NCI-H1694 (cell line): Measurements from ENCODE around the gene CCDC60.

Experiments
- DNase-seq: peaks from one replicate; lab custom pipeline; 2025; lab: John Stamatoyannopoulos, UW

The CCDC60 gene, protein sequence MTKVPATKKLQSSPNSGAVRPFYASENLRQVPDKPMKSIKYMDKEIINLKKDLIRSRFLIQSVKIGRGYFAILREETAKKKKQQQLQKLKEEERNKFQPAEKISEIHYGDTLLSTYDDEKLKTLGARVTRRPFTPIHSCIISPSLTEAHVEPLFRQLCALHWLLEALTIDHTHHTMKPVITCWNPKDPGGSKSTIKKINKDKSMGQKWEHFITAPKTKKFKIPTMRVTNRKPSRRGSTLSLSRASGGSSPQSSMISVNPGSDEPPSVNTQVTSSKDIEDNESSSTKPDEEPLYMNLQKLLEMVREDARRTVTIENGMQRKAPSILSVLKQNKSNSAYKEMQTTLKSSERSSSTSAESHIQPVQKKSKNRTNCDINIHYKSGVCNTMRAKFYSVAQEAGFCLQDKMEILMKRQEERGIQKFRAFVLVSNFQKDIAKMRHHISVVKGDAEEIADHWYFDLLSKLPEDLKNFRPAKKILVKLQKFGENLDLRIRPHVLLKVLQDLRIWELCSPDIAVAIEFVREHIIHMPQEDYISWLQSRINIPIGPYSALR

DNA sequence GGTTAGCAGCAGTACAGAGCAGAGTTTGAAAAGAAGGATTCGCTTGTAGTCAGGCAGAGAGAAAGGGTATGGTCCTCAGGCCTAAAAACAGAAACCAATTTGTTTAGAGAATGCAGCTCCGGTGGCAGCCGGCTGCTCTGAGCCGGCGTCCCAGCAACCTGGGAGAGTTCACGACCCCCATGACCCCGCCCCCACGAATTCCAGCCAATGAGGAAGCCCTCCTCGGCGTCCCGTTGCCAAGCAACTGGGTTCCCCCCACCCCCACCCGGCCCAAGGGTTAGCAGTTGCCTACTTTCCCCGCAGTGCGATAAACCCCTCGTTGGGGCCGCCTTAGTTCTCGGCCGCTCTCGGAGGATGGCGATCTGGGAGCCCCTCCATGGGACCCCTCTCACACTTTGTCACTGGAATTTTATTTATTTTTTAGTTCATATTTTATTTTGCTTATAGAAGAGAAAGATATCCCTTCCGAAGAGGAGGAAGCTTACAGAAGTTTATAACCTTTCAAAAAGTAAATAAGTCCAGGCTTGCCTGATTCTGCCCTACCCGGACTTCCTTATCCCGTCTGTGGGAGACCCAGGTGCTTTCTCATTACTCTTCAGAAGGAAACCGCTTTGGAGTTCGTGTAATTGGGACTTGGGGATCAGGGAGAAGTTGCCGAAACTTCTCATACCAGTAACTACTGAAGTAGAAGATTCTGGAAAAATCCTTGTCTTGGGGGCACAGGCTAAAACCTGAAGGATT lies at the start of gene CCDC60:
Gene CCDC60, plus strand, starts transcription at position 300 of the 741 bp plus-strand sequence. CDS start 448 bp downstream, outside the sequence.
- no peak for DNase-seq

GRCh38 chr12:119288576-119288975 lies 46.0 kb upstream of the CCDC60 start:
- no peak for DNase-seq

GRCh38 chr12:119292893-119293630 lies 41.5 kb upstream of the CCDC60 start:
- DNase-seq: no peak

- DNase-seq: no peak
These were observed 40.3 kb upstream of the CCDC60 start for GRCh38 chr12:119294211-119294610.

DNA sequence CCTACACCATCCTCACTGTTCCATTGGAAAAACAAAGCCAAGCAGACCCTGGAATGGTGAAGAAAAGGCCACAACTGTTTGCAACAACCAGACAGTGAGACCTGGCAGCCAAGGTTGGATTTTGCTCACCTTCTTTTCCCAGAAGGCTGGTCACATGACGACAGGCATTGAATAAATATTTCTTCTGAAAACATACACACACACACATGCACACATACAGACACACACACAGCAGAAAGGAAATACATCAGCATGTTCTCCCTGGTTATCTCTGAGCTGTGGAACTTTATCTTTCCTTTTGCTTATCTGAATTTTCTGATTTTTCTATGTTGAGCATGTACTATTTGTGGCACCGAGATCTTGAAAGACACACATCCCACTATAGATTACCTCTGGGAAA lies 38.0 kb upstream of the CCDC60 start:
- DNase-seq: no peak

DNA sequence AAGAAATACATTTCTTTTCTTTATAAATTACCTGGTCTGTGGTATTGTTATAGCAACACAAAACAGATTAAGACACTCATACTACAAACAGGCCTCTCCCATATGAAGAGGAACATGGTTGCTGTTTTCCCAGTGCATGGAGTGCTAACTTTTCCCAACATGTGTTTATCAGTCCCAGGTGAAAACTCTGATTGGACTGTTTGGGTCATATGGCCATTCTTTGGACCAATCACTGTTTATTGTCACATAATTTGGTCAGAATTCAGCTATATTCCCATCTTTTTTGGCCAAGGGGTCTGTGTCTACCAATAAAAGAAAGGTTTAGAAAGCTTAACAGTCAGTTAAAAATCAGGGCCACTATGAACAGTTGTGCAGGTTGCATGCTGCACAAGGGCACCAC lies 35.4 kb upstream of the CCDC60 start:
- DNase-seq: no peak

DNA sequence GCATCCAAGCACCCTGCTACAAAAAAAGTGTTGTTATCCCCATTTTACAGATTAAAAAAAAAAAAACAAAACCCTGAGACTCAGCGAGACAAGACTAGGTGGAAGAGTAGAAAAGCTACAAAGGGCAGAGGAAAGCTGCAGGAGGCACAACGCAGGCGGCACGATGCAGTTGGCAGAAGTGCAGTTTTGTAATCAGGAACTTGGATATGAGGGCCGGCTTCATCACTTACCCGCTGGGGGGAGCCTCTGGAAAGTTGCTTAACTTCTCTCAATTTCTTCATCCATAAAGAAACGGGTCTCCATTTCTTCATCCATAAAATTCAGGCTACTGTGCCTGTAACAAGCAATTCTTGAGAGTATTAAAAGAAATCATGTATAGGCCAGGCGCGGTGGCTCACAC lies 33.1 kb upstream of the CCDC60 start:
- no peak for DNase-seq

DNA sequence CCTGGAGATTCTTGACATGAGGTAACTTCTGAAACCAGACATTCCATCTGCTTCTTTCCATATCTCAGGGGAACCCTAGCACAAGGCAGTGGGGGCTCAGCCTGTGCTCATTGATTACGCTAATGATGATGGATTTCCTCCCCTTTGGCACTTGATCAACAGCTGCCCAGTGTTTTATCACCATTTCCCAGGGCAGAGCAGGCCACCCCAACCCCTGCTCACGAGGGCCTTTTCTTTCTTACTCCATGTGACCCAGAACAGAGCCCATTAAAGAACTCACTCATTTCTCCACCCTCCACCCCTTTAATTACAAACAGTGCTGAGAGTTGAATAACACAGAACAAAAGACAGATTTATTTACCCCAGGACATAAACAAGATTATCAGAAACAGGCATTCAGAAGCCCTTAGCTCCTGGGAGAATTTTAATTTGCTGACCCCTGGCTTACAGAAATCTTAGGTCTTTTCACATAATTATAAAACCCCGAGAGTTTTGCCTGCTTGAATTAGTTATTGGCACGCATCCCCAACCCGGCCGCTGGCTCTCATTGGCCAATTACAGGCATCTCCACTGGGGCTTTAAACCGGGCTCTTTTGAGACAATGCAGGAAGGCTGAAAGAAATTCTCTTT lies 32.0 kb upstream of the CCDC60 start:
- no peak for DNase-seq

DNA sequence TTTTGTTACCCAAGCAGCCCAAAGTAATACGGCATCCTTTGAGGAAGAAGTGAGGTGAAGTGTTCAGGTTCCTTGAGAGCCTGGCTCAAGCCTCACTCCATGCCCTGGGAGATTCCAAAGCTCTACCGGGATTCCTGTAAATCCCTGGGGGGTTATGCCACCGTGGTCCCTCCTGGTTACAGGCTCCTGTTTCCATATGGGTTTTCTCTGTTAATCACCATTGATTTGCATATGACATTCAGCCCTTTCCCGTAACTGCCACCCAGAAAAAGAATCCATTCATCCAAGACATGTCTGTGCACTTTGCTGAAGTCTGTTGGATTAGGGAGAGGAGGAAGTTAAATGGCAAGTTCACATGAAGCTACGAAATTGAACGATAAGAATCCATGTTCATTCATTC lies 27.9 kb upstream of the CCDC60 start:
- DNase-seq: no peak

GRCh38 chr12:119307747-119308146 lies 26.8 kb upstream of the CCDC60 start:
- DNase-seq: no peak

DNA sequence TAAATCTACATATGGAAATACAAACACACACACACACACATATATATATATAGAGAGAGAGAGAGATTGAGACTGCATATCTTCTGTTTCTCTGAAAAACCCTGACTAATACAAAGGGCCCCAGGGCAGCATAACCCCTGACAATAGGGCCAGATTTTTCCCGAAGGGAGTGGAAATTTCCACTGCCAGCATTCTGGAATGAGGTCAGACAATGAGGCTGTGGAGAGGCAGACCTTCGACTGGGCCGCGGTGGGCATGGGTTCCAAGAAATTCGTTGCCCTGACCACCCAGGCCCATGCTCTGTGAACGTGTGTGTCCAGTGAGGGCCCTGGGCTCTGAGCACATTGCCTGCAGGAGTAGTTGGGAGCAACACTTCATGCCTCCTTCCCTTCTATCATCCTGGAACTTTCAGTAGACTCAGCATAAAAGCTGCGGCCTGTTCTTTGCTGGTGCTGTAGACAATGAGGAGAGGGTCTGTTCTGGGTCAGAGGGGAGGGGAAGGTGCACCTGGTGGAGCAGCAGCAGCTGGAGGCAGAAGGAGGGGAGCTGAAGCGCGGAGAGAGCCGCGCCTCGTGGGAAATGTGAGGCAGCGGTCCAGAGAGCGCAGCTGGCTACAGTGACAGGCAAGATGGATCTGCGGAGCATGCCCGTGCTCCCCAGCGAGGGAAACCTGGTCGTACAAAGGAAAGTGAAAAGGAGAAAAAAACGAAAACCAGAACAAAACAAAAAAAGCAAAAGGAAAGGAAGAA lies 25.6 kb upstream of the CCDC60 start:
- peak; percentile 26 for DNase-seq

- no peak for DNase-seq
These were observed 22.7 kb upstream of the CCDC60 start for GRCh38 chr12:119311878-119312277.

DNA sequence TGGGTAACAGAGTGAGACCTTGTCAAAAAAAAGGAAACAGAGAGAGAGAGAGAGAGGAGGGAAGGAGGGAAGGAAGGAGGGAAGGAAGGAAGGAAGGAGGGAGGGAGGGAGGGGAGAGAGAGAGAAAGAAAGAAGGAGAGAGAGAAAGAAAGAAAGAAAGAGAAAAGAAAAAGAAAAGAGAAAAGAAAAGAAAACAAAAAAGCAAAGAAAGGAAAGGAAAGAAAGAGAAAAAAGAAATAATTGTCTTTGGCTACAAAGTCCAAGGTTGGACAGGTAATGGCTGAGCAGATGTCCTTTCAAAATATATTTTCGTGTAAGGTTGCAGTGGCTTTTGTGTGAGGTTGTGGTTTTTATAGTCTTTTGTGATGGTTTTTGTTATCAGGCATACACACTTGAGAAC lies 21.6 kb upstream of the CCDC60 start:
- no peak for DNase-seq

DNA sequence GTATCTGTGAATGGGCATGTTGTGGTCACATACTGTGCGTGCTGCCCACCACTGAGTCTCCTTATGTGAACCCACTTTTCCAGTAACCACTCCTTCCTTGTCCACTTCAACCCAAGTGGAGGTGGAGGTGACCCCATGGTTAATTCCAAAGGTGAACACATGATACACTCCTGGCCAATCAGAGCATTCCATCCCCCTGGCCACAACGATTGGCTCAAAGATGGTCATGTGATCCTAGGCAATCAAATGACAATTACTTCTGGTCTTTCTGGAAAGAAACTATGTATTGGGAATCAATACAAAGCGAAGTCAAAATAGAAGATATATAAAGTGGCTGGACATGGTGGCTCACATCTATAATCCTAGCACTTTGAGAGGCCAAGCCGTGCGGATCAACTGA lies 20.2 kb upstream of the CCDC60 start:
- no peak for DNase-seq

DNA sequence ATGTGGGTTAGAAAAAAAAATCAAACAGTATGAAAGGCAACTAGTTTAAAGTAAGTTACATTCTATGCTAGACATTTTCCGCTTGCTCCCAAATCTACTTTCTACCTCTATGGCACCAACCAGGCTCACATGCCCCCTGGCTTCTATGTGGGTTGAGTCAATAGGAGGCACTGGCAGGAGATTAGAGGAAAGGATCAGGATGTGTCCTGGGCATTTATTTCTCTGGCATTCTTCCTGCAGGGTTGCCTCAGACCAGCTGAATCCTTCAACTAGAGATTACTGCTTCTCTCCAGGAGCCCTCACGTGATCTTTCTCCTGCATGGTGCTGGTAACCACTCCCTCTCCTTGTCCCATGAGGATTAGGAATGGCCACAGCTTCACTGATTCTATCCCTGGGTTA lies 14.9 kb upstream of the CCDC60 start:
- DNase-seq: no peak

GRCh38 chr12:119320678-119321077 lies 13.9 kb upstream of the CCDC60 start:
- DNase-seq: no peak

DNA sequence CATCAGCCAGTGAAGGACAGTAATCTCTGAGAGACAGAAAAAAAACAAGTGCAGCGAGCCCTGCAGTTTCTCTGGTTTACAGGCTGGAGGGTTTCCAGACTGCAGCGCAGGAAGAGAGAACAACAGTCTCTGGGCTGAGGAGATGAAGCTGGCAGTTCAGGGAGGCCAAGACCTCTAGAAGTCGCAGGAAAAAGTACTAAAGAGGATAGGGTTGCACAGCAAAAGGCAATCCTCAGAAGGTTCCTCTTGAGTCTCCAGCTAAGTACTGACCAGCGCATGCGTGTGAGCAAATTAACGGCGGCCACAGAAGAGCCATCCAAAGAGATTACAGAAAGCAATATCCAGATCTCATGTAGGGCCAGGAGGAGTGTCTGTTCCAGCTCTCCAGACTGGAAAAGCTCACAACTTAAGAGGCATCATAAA lies 12.2 kb upstream of the CCDC60 start:
- no peak for DNase-seq

- DNase-seq: no peak
These were observed 8.7 kb upstream of the CCDC60 start for GRCh38 chr12:119325813-119326212.

DNA sequence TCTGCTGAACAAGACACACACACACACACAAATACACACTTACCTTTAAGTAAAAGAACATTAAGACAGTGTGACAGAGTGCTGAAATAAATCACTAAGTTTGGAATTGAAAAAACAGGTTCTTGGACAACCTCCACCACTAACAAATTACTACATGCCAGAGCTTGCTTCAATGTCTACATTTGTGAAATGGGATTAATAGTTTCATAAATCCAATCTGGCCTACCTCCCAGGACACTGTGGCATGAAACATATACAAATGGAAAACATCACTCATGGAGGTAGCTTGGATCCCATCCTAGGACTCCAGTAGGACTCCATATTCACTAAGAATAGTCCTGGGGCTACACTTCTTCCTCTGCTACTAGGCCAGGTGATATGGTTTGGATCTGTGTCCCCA lies 8.2 kb upstream of the CCDC60 start:
- DNase-seq: no peak

- no peak for DNase-seq
These were observed 7.1 kb upstream of the CCDC60 start for GRCh38 chr12:119327471-119327870.

GRCh38 chr12:119328111-119328510 lies 6.4 kb upstream of the CCDC60 start:
- DNase-seq: no peak
